ENCODE results near the gene EXOSC7. TPM values are rescaled to one million over a fixed set of nuclear protein-coding genes. Genes with fewer than 3 reads are reported as not detected.
A peak's percentile ranks its signal among the peaks of the same experiment; 100 is the strongest.

The EXOSC7 gene
- 10 to 100 TPM; 26.9 to 44.3 (median 34.9) TPM for total RNA-seq
- polyA plus RNA-seq = 10 to 100 TPM; 16.2 to 40.3 (median 17.3) TPM

- WGBS, 2 donors = 0 to 1% methylated on average over 82 of the region's 82 CpGs
- H3K27me3 ChIP-seq = no peaks in the 10 kb centered on the region
- peak; percentile 93 for DNase-seq
- peak within 1 kb of the TSS; percentile 76 to 98 (median 98) for H3K4me3 ChIP-seq
- peak; percentile 18 to 44 for TF ChIP-seq POLR2A (IDR thresholded peaks at IDR 0.05)
- TF ChIP-seq POLR2AphosphoS5 (IDR thresholded peaks at IDR 0.05) = peak; percentile 72 to 86 (median 81)
- no peak for TF ChIP-seq EP300 (IDR thresholded peaks at IDR 0.05)
- no peak for TF ChIP-seq CTCF (IDR thresholded peaks at IDR 0.05)
- no peaks in the 10 kb centered on the region for H3K9me3 ChIP-seq
- H3K36me3 ChIP-seq = no peaks in the 10 kb centered on the region
- peaks cover 0 to 48% (median 30%) of the 10 kb centered on the region in 4 donors for H3K4me1 ChIP-seq
- peak within 1 kb of the TSS; percentile 85 to 95 (median 94) for H3K27ac ChIP-seq
- intact Hi-C loops (cut with DNase I) = loop anchor here (2.0 to 5.0 kb wide), 3 partner anchors 61 to 215 kb away; partner anchors contain the start of genes KIAA1143, KIF15 and TMEM42
Observed at GRCh38 chr3:44976002-44976815, at the start of gene EXOSC7, which contains the start of gene ZDHHC3. TSS of gene EXOSC7 (plus strand) at chr3:44976244. CDS start at chr3:44976278, 34 bp downstream. TSS of gene ZDHHC3 (minus strand) at chr3:44976174. CDS start at chr3:44959436, 16,738 bp downstream.

- no peak overlapping the region for H3K27ac ChIP-seq
- TF ChIP-seq POLR2AphosphoS5 (IDR thresholded peaks at IDR 0.05) (no peak), CTCF (IDR thresholded peaks at IDR 0.05) (no peak), EP300 (IDR thresholded peaks at IDR 0.05) (no peak)
- peak; percentile 15 for DNase-seq
- peaks cover 0 to 67% (median 26%) of the 10 kb centered on the region in 4 donors for H3K36me3 ChIP-seq
- H3K4me1 ChIP-seq = peaks cover 0 to 6% (median 0%) of the 10 kb centered on the region in 4 donors
- no peaks in the 10 kb centered on the region for H3K9me3 ChIP-seq
- H3K4me3 ChIP-seq = no peak overlapping the region
- 94 to 95% methylated on average over 7 of the region's 7 CpGs for WGBS, 2 donors
- no peaks in the 10 kb centered on the region for H3K27me3 ChIP-seq
- intact Hi-C loops (cut with DNase I) = no loop called here
Observed at GRCh38 chr3:44926921-44927320, 49.1 kb upstream of the EXOSC7 start.

- TF ChIP-seq EP300 (IDR thresholded peaks at IDR 0.05) (no peak), CTCF (IDR thresholded peaks at IDR 0.05) (no peak), POLR2A (IDR thresholded peaks at IDR 0.05) (no peak), POLR2AphosphoS5 (IDR thresholded peaks at IDR 0.05) (no peak)
- H3K4me3 ChIP-seq = no peak overlapping the region
- DNase-seq = peak; percentile 7
- peaks cover 0 to 6% (median 0%) of the 10 kb centered on the region in 4 donors for H3K4me1 ChIP-seq
- no peak overlapping the region for H3K27ac ChIP-seq
- WGBS, 2 donors = 94 to 95% methylated on average over 7 of the region's 7 CpGs
- no peaks in the 10 kb centered on the region for H3K9me3 ChIP-seq
- no peaks in the 10 kb centered on the region for H3K27me3 ChIP-seq
- peaks cover 0 to 67% (median 28%) of the 10 kb centered on the region in 4 donors for H3K36me3 ChIP-seq
- intact Hi-C loops (cut with DNase I) = no loop called here
Observed at GRCh38 chr3:44927371-44927770, 48.7 kb upstream of the EXOSC7 start.

GRCh38 chr3:44929782-44930181 is 46.3 kb upstream of the EXOSC7 start:
- DNase-seq = no peak
- Histone ChIP-seq H3K4me3 (no peak overlapping the region), H3K9me3 (no peaks in the 10 kb centered on the region), H3K27me3 (no peaks in the 10 kb centered on the region), H3K4me1 (no peaks in the 10 kb centered on the region), H3K27ac (no peak overlapping the region), H3K36me3 (peaks cover 0 to 79% (median 40%) of the 10 kb centered on the region in 4 donors)
- TF ChIP-seq CTCF (IDR thresholded peaks at IDR 0.05) = no peak
- no peak for TF ChIP-seq EP300 (IDR thresholded peaks at IDR 0.05)
- intact Hi-C loops (cut with DNase I) = no loop called here
- WGBS, 2 donors = 96 to 97% methylated on average over 5 of the region's 5 CpGs
